SK-N-MC (cell line): ENCODE results near the gene SLC9A9.

Experiments used
- EZH2 ChIP-seq: fragments of 200-600 bp; sonication (generic); IDR thresholded peaks from one replicate; pipeline ENCODE4 v1.6.1; 2017; ENCODE audit warnings: antibody characterized with exemption
- POLR2AphosphoS5 ChIP-seq: IDR thresholded peaks from 2 replicates; pipeline ENCODE4 v1.6.1; 2012; ENCODE audit warnings: mild to moderate bottlenecking, low read depth, low read length, borderline replicate concordance

GRCh38 chr3:143380449-143380848 is 467.8 kb downstream of the SLC9A9 start:
- TF ChIP-seq POLR2AphosphoS5 (no peak), EZH2 (no peak)
